ENCODE data around the gene UROC1.

Gene UROC1

GRCh38 chr3:126494970-126495230 lies 22.7 kb downstream of the UROC1 start:
- no peak for DNase-seq (ENCODE audit: low read depth, low spot score)

- no peak for DNase-seq (ENCODE audit: low read depth, low spot score)
These were observed 23.2 kb downstream of the UROC1 start for GRCh38 chr3:126494204-126494969.

GRCh38 chr3:126493739-126494138 lies 23.8 kb downstream of the UROC1 start:
- DNase-seq (ENCODE audit: low read depth, low spot score): no peak

DNA sequence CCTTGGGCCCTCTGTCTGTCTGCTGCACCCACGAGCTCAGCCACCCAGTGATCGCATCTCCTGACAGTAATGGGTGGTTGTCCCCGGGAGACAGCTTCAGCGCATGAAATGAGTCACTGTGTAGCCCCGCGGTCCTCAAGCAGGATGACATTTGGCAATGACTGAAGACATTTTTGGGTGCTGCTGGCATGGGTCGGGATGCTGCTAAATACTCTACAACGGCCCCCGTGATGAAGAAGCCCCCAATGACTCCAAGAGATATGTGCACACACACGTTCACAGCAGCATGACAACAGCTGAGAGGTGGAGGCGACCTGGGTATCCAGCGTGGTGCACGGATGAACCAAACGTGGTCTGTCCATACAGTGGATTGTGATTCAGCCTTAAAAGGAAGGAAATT lies 24.5 kb downstream of the UROC1 start:
- no peak for DNase-seq (ENCODE audit: low read depth, low spot score)

DNA sequence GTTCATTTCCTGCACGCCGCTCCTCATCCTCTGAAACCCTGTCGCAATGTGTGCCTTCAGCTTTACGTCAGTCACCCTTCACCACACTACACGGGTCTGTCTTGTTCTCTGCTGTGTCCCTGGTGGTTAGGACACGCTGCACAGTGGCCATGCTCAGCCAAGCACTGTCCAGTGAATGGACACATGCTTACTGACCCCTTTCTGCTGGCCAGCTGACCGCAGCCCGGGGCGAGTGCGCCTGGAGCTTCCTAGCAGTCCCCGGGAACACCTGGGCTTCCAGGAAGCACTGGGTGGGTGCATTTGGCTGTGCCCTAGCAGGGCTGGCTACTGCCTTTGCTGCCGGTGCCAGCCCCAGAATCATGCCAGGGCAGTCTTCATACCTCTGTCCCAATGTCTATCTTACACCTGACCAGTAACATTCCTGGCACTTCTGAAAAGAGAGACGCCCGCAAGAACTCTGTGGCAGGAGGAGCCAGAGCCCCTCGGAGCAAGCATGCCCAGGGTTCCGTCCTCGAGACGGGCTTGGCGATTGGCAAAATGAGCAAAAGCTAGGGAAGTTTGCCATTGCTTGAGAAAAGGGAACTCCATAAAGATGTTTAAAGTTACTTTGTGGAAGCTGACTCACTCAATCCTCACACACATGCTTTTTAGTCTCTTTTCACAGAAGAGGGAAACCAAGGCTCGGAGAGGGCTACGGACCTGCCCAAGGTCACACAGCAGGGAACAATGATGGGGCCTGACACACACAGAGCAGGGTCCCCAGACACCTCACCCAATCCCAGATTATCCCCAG lies 26.2 kb downstream of the UROC1 start:
- DNase-seq (ENCODE audit: low read depth, low spot score): no peak

- DNase-seq (ENCODE audit: low read depth, low spot score): no peak
These were observed 27.0 kb downstream of the UROC1 start for GRCh38 chr3:126490619-126491018.

DNA sequence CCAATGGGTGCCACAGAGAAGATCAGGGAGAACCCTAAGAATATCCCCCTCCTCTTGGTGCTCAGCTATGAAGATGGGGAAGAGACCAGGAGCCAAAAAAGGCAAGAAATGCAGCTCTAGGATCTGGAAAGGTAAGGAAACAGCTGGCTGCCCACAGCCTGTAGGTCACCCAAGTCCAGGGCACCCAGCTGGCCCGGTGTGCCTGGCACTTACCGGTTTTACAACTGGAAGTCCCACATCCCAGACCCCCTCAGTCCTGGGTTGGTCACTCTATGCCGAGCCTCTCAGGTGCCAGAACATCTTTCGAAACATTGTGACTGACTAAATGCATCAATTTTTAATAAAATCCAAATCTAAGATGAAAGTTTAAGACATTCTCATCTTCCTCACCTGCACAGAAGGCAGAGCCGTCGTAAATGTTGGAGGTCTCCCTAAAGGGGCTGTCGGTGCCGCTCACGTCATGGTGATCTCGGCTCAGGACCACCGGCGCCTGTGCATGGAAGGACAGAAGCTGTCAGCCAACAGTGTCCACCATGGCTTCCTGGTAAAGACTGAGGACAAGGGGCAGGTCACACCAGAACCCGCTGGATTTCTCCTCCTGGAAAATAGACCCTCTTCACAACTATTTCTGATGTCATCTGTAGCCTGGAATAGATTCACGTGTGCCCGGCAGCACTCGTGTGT lies 28.5 kb downstream of the UROC1 start:
- no peak for DNase-seq (ENCODE audit: low read depth, low spot score)

DNA sequence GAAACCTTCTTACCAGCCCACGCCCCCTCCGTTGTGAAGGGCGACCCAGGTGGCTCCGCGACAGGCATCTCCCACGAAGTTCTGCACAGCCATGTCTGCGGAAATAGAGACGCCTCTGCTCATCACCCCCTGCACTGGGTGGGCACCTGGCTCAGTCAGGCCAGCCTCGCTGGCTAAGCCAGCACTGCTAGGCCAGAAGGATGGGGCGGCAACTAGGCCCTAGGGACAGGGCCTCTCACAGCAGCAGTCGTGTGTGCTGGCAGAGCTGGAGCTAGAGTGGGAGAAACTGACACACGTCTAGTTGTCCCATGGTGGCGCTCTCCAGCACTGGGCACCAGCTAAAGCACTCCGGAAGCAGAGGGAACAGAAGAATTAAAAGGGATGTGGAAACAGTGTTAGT lies 29.4 kb downstream of the UROC1 start:
- DNase-seq (ENCODE audit: low read depth, low spot score): no peak

DNA sequence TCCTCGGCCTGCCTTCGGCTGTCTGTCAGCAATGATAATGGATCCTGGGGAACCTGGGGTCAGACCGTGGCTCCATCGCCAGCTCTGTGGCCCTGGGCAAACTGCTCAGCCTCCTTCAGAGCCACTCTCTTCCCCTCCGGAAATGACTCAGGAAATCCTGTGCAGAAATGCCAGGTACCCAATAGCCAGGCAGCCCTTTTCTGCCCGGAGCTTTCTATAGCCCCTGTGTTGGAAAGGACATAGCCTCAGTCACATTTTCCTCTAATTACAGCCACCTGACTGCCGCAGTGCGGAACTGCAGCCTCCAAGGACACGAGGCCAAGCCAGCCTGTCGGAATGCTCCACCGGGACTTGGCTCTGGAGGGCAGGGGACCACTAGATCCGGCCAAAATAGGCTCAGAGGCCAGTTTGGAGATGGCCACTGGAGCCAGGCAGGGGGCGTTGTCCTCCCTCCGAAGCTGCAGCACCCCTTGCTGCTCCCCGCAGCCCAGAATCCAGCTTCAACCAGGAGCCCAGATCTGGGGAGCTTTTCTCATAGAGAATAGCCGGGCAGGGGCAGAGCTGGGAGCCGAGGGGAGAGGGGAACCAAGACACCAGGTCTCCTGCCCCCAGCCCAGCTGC lies 30.3 kb downstream of the UROC1 start:
- DNase-seq (ENCODE audit: low read depth, low spot score): no peak

- no peak for DNase-seq (ENCODE audit: low read depth, low spot score)
These were observed 31.2 kb downstream of the UROC1 start for GRCh38 chr3:126486360-126486847.

- no peak for DNase-seq (ENCODE audit: low read depth, low spot score)
These were observed 31.6 kb downstream of the UROC1 start for GRCh38 chr3:126485956-126486355.

DNA sequence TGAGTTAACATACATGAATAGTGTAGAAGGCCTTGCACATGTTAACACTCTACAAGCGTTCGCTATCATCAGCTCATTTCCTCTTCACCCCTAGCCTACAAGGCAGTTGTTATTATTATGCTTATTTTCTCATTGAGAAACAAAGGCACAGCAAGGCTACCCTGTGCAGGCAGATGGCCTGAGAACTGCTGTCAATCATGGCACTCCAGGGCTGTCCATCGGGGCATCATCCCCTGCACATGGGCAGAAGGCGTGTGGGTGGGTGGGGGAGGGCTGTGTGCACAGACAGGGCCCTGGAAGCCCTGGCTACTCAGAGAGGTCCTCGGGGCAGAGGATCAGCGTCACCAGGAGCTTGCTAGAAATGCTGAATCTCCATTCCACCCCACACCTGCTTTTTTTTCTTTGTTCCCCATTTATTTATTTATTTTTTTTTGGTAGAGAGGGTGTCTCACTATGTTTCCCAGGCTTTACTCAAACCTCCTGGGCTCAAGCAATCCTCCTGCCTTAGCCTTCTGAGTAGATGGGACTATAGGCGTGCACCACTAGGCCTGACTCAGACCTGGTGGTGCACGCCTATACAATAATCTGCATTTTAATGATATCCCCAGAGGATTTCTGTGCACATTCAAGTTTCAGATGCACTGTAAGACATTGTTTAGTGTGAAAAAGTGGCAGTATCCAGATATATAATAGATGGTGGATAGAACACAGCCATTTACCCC lies 32.2 kb downstream of the UROC1 start:
- DNase-seq (ENCODE audit: low read depth, low spot score): no peak

GRCh38 chr3:126484662-126485061 lies 32.9 kb downstream of the UROC1 start:
- DNase-seq (ENCODE audit: low read depth, low spot score): no peak

- no peak for DNase-seq (ENCODE audit: low read depth, low spot score)
These were observed 33.4 kb downstream of the UROC1 start for GRCh38 chr3:126484148-126484547.

DNA sequence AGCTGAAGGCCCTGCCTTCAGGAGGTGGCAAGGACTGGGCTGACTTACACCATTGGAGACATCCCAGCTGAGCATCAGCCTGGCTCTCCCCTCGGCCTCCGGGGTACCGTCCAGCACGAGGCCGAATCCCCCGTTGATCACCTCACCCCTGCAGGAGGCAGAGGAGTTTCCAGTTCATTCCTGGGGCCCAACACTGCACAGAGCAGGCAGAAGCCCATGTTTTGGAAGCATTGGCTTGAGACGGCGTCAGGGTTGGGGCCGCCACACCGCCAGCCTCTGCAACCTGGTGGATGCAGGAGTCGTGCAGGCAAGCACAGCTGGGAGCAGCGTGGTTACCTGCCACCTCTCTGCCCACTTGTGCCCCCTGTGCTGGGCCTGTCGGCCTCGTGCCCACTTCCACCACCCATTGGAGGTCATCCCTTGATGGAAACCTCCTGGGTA lies 34.2 kb downstream of the UROC1 start:
- no peak for DNase-seq (ENCODE audit: low read depth, low spot score)

- DNase-seq (ENCODE audit: low read depth, low spot score): no peak
These were observed 34.9 kb downstream of the UROC1 start for GRCh38 chr3:126482503-126483255.

- DNase-seq (ENCODE audit: low read depth, low spot score): no peak
These were observed 35.6 kb downstream of the UROC1 start for GRCh38 chr3:126481808-126482502.

DNA sequence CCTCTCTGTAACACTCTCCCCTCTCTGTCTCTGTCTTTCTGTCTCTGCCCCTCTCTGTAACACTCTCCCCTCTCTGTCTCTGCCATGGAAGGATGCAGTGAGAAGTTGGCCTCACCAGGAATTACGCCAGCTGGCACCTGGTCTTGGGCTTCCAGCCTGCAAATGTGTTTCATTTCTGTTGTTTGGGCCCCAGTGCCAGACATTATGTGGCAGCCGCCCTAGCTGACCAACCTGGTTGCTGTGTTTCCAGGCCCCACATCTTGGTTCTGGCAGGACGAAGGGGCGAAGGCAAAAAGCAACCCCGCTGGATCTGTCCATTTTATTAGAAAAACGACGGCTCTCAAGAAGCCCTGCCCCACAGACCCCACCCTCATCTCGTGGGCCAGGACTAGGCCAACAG lies 36.7 kb downstream of the UROC1 start:
- no peak for DNase-seq (ENCODE audit: low read depth, low spot score)

DNA sequence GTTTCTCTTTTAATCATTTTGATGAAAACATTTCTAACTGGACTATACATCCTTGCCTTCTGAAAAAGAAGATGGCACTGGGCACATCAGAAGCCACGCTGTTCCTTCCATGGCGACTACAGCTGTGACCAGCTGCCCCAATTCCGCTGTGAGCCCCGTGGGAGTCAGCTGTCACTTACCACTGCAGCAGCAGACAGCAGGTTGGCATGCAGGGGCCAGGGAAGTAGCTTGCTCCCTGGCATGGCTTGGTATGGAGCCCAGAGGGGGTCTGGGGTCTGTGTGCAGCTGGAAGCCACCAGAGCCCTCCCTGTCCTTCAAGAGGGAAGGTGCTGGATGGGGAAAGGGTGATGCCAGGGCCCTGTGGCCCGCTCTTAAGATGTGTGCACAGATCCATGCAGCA lies 37.4 kb downstream of the UROC1 start:
- DNase-seq (ENCODE audit: low read depth, low spot score): no peak

DNA sequence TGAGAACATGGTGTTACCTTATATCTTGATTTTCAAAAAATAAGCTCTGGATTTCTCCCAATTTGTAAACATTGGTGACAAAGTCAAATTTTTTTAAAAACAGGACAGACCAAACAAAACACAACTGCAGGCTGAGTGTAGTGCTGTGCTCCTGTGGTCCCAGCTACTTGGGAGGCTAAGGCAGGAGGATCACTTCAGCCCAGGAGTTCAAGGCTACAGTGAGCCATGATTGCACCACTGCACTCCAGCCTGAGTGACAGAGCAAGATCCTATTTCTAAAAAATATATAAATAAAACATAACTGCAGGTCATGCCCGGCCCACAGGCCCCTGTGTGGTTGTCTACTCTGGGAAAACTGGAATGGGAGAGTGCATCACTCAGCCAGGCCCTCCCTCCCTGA lies 37.9 kb downstream of the UROC1 start:
- no peak for DNase-seq (ENCODE audit: low read depth, low spot score)
